GM19193 (cell line): ENCODE data around the gene ATAT1.

Experiments
- POLR2A ChIP-seq: IDR thresholded peaks from 4 replicates; pipeline ENCODE4 v1.6.1; 2011; ENCODE audit not compliant: insufficient read depth, insufficient read length; ENCODE audit errors: extremely low read depth

Gene ATAT1

GRCh38 chr6:30670760-30671527 lies 44.3 kb downstream of the ATAT1 start:
- no peak for TF ChIP-seq POLR2A

GRCh38 chr6:30672445-30673253 lies 46.0 kb downstream of the ATAT1 start, which contains the start of gene DHX16:
Gene DHX16, minus strand, starts transcription at chr6:30673006. Its CDS starts 165 bp downstream, at chr6:30672841.
- peak; percentile 85 for TF ChIP-seq POLR2A

DNA sequence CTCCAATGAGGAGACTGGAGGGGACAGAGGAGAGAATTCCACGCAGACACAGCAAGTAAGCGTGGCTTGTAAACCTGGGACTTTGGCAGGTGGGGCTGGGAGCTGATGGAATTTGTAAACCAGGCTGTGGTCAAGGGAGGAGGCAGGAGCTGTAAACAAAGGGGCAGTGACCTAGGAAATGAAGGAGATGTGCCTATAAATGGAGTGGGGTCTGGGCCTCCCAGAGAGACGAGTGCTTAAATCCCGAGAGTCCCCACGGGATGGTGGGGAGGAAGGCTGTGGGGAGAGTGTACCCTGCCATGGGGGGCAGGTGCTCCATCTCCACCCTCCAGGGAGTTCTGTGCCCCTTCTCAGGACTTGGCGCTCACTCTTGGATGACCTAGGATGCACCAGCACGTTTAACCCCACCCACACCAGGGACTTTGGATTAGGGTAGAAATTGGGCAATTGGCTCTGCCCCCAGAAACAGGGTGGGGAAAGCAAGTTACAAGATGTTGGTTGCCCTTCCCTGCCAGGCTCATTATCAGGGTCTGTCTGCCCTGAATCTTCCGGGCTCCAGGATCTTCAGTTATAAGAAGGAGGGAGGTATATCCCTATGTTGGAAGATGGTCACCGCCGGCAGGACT lies 50.1 kb downstream of the ATAT1 start:
- TF ChIP-seq POLR2A: no peak

- TF ChIP-seq POLR2A: peak; percentile 28
These were observed 52.5 kb downstream of the ATAT1 start for GRCh38 chr6:30678964-30679726.

GRCh38 chr6:30679765-30680535 lies 53.3 kb downstream of the ATAT1 start:
- TF ChIP-seq POLR2A: no peak

DNA sequence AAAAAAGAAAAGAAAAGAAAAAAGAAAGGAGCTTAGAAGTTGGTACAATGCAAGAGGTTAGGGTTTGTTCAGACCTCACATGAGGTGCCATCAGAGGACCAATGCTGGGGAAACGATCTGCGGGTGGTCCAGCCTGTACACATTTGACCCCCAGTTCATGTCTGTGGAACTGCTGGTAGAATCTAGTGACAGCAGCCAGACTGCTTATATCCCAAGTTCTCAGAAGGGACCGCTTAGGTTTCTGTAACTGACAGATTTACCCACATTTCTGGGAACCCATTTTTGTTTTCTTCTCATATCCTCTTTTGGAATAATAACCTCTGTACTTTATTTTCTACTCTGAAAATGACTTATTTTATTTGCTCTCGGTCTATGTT lies 55.1 kb downstream of the ATAT1 start:
- TF ChIP-seq POLR2A: no peak

- peak; percentile 82 for TF ChIP-seq POLR2A
These were observed 55.8 kb downstream of the ATAT1 start for GRCh38 chr6:30682143-30683117.

DNA sequence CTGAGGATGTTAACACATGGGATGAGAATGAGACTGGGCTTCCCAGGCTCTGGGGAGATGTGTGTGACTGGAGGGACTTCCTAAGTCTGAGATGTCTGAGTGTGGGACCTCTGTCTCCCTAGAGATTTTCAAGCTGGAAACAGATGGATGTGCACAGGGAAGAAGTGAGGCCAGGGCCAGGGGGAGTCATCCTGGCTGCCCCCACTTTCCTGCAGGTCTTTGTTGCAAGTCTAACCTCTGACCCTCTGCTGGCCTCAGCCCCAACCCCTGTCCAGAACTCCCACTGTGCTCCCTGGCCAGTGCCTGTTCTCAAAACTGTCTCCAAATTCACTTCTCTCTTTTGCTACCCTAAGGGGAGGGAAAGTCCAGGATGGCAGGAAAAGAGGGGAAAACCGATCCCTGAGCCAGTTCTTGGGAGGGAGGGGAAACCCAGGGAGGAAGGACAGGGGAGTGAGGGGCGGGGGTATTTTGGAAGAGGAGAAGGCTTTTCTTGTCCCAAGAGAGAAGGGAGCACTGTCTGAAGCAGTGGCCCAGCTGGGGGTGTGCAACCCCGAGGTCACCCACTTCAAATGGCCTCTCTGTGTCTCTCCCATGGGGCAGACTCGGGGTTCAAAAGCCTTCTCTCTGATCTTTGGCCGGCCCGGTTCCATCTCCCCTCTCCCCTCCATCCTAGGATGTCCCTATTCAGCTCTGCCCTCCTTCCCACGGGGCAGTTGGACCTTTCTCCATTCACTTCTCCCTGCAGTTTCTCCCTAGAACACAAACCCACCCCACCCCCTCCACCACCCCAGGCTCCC lies 56.7 kb downstream of the ATAT1 start:
- TF ChIP-seq POLR2A: no peak

GRCh38 chr6:30683980-30684338 lies 57.3 kb downstream of the ATAT1 start:
- no peak for TF ChIP-seq POLR2A

DNA sequence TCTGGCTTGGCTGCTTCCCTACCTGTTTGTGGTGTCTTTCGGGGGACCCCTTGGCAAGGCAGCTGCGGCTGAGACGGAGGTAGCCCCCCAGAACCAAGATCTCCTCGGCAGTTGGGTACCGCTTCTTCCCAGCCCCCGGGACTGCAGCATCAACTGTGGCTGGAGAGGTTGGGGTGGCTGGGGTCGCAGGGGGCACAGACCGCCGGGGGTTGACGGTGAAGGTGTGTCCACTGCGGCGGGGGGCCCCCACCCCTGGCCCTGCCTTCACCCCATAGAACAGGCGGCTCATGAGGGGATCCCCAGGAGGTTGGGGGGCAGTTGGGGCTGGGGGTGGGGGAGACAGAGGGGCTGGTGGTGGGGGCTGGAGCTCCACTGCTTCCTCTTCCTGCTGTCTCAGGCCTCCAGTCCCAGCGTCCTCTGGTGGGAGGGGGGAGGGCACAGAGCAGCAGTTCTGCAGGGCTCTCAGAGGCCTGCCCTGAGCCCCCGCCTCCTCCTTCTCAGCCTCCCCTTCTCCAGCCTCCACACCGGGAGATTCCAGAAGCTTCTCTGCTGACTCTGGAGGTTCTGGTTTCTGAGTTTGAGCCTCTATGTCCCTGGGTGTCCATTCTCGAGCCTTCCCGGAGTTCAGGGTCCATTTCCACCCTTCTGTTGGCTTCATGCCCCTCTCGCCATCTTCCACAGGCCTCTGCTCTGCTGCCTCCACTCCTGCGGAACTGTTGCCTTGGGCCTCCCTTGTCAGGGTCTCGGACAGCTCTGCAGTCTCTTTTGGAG lies 57.9 kb downstream of the ATAT1 start:
- peak; percentile 25 for TF ChIP-seq POLR2A

DNA sequence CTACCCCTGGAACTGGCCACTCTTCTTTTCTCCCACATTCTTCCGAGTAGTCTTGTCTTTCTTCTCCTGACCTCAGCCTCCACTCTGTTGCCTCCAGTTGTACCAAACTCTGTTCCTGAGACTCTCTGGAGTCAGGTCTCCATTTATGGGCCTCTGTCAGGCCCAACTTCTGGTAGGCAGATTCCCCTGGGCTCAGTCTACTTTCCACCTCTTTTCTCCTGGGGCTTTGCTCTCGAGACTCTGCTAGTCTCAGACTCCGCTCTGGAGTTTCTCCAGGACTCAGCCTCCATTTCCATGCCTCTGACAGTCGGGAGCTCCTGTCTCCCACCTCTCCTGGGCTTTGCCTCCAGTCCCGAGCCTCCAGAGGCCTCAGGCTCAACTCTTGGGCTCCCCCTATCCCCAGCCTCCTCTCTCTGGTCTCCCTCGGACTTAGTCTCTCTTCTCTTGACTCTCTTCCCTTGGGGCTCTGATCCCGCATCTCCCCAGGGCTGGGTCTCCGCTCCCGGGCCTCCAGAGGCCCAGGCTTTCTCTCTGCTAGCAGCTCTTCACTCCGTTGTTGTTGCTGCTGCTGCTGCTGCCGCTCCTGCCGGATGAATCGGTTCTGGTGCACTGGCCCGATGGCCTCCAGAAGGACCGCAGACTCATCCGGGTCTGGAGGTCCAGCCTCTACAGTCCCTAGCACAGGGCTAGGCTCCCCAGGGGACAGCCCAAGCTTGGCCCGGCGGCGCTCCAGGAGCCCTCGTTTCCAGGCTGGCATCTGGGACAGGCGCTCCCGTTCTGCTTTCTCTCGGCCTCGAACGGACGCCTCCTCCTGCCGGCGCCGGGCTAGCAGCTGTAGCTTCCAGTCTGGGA lies 58.7 kb downstream of the ATAT1 start:
- no peak for TF ChIP-seq POLR2A
